Panc1 (cell line): Measurements from ENCODE around the gene CELA2B. TPM values are rescaled to one million over a fixed set of nuclear protein-coding genes. Genes with fewer than 3 reads are reported as not detected.
"Not testable (repeated sequence)": the region's sequence is repeated elsewhere in the genome, so short reads cannot be mapped to it uniquely, and the experiment has no call there.

Experiments
- ATAC-seq: fragments of 200-7000 bp; cut with Tn5 transposase; 2 replicates; pipeline ENCODE4 v1.9.1; 2020; ENCODE audit warnings: mild to moderate bottlenecking, moderate library complexity
- BruUV-seq: library from RNA; stranded (reverse); fragments of 400-500 nt; replicated peaks from 2 replicates; lab custom pipeline; 2021; lab: Mats Ljungman, UMichigan
- CTCF ChIA-PET: fragments of 300-600 bp; sonication (Branson Sonifier 250); formaldehyde crosslinking; loops from one replicate; lab custom pipeline; 2022; ENCODE audit warnings: antibody characterized with exemption; lab: Charles Lee
- POLR2A ChIA-PET: fragments of 300-600 bp; sonication (Branson Sonifier 250); formaldehyde crosslinking; loops from one replicate; lab custom pipeline; 2022; ENCODE audit warnings: antibody characterized with exemption; lab: Charles Lee
- DNase-seq: peaks from one replicate; pipeline ENCODE4 v3.0.0-alpha.2; 2010; ENCODE audit warnings: low read depth, low spot score
- H3K27ac ChIP-seq: 2 replicates; pipeline ENCODE4 v1.5.1; 2011; ENCODE audit warnings: mild to moderate bottlenecking, low read length, inconsistent platforms
- H3K27me3 ChIP-seq: fragments of 200-500 bp; sonication (Bioruptor generic); 2 replicates; pipeline ENCODE4 v1.6.0; 2014; ENCODE audit warnings: low read length, inconsistent platforms; ENCODE audit not compliant: control insufficient read depth, insufficient read depth
- H3K36me3 ChIP-seq: fragments of 200-500 bp; sonication (Bioruptor generic); 2 replicates; pipeline ENCODE4 v1.5.1; 2014; ENCODE audit warnings: inconsistent platforms, mild to moderate bottlenecking, low read length, moderate library complexity; ENCODE audit not compliant: control insufficient read depth, insufficient read depth
- H3K4me1 ChIP-seq: 2 replicates; pipeline ENCODE4 v1.5.1; 2011; ENCODE audit warnings: inconsistent platforms, mild to moderate bottlenecking, low read length, moderate library complexity; ENCODE audit not compliant: control insufficient read depth, insufficient read depth
- H3K4me3 ChIP-seq, 2 experiments: 2 replicates each; pipeline ENCODE4 v1.5.1; 2011 to 2012; ENCODE audit warnings: low read depth in 2 of 2, low read length in 2 of 2, mild to moderate bottlenecking in 2 of 2, inconsistent platforms in 1 of 2, moderate library complexity in 1 of 2
- H3K9me3 ChIP-seq: fragments of 200-500 bp; sonication (Bioruptor generic); 2 replicates; pipeline ENCODE4 v1.5.1; 2014; ENCODE audit warnings: low read depth, mild to moderate bottlenecking, inconsistent platforms, low read length, moderate library complexity; ENCODE audit not compliant: control insufficient read depth, insufficient read depth
- CTCF ChIP-seq: fragments of 450-650 bp; IDR thresholded peaks from 2 replicates; pipeline ENCODE4 v1.5.1; 2017; ENCODE audit warnings: mild to moderate bottlenecking
- POLR2AphosphoS5 ChIP-seq: IDR thresholded peaks from 2 replicates; pipeline ENCODE4 v1.6.1; 2012; ENCODE audit warnings: mild to moderate bottlenecking, low read depth, low read length, moderate library complexity
- REST ChIP-seq, 2 experiments: IDR thresholded peaks; 2 replicates each; pipeline ENCODE4 v1.6.1; 2011 to 2012; ENCODE audit warnings: low read depth in 2 of 2, control low read depth in 1 of 2, low read length in 1 of 2, mild to moderate bottlenecking in 1 of 2, moderate library complexity in 1 of 2; ENCODE audit not compliant: insufficient read depth in 1 of 2
- SIN3A ChIP-seq: IDR thresholded peaks from 2 replicates; pipeline ENCODE4 v1.6.1; 2012; ENCODE audit warnings: low read depth, mild to moderate bottlenecking, low read length, moderate library complexity, borderline replicate concordance; ENCODE audit not compliant: insufficient read depth
- TCF7L2 ChIP-seq: IDR thresholded peaks from 2 replicates; pipeline ENCODE4 v1.6.1; 2011; ENCODE audit warnings: mild to moderate bottlenecking, low read depth, low read length, inconsistent platforms
- in situ Hi-C: cut with HindIII; loops from 2 replicates; pipeline ENCODE4 v1.10.0; 2016; ENCODE audit warnings: low sequenced_read_pairs, low pct_unique_long_range_greater_than_20kb
- intact Hi-C: fragments of 100-400 bp; cut with micrococcal nuclease; formaldehyde crosslinking; loops from one replicate; pipeline ENCODE4 v1.10.0; 2022; ENCODE audit not compliant: unreplicated experiment
- total RNA-seq: library from RNA; stranded (reverse); gene quantifications from one replicate; pipeline ENCODE4 v1.2.1, GENCODE V29; 2021; ENCODE audit not compliant: unreplicated experiment

The CELA2B gene
- total RNA-seq, 1 experiment from 2014 or later: not detected

- BruUV-seq, DNase-seq, ATAC-seq, intact Hi-C loops, H3K4me1 ChIP-seq, POLR2A ChIA-PET, H3K27me3 ChIP-seq, H3K27ac ChIP-seq, CTCF ChIA-PET, H3K9me3 ChIP-seq, H3K4me3 ChIP-seq, in situ Hi-C loops, H3K36me3 ChIP-seq: not testable (repeated sequence)
These were observed 4.8 kb upstream of the CELA2B start for GRCh38 chr1:15471067-15471466.

GRCh38 chr1:15471723-15472122 is 4.2 kb upstream of the CELA2B start:
- H3K4me3 ChIP-seq, H3K4me1 ChIP-seq, intact Hi-C loops, CTCF ChIA-PET, H3K36me3 ChIP-seq, H3K27ac ChIP-seq, POLR2A ChIA-PET, H3K9me3 ChIP-seq, H3K27me3 ChIP-seq, BruUV-seq, in situ Hi-C loops, DNase-seq, ATAC-seq: not testable (repeated sequence)

GRCh38 chr1:15472587-15472986 is 3.3 kb upstream of the CELA2B start:
- Histone ChIP-seq H3K4me1 (no peaks in the 10 kb centered on the region), H3K27me3 (no peaks in the 10 kb centered on the region), H3K4me3 (no peak overlapping the region), H3K9me3 (no peaks in the 10 kb centered on the region), H3K27ac (no peak overlapping the region), H3K36me3 (no peaks in the 10 kb centered on the region)
- ChIA-PET CTCF (no interaction called here), POLR2A (no interaction called here)
- TF ChIP-seq CTCF (no peak), POLR2AphosphoS5 (no peak), SIN3A (no peak), REST (IDR thresholded peaks at IDR 0.05; ENCODE audit: insufficient read depth in 1 of 2, low read depth in 2 of 2, low read length in 1 of 2) (no peak), TCF7L2 (no peak)
- intact Hi-C loops (no loop called here), in situ Hi-C loops (no loop called here)
- no peak for DNase-seq
- ATAC-seq: no peak
- no TSS peak for BruUV-seq
